Stimulated activated CD4-positive, alpha-beta T cell treated with anti-CD3 and anti-CD28 coated beads, Interleukin-1b, Interleukin-23, amount 100 ng/mL, for 48 hours (primary cell): ENCODE measurements around the gene TANK.
"Not testable (repeated sequence)": the region's sequence is repeated elsewhere in the genome, so short reads cannot be mapped to it uniquely, and the experiment has no call there.

ENCODE experiments used
- DNase-seq: peaks from one replicate; pipeline ENCODE4 v3.0.0-alpha.2; 2020

TANK gene

DNA sequence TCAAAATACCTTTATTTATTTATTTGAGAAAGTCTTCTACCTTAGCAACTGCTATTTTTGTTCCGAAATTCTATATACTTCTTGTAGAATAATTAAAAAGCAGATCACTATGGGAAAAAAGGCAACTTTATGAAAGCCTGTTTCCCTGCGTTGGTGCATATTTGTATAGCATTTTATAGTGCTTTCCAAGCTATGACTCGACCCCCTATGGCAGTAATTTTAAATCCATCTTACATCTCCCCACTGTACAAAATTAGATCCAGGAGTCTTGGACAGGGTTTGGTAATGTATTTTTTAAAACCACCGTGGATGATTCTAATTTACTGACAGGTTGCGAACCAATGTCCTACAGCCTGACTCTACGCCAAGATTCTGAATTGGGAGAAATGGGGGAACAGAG lies 10.1 kb downstream of the TANK start:
- DNase-seq, result no peak

DNA sequence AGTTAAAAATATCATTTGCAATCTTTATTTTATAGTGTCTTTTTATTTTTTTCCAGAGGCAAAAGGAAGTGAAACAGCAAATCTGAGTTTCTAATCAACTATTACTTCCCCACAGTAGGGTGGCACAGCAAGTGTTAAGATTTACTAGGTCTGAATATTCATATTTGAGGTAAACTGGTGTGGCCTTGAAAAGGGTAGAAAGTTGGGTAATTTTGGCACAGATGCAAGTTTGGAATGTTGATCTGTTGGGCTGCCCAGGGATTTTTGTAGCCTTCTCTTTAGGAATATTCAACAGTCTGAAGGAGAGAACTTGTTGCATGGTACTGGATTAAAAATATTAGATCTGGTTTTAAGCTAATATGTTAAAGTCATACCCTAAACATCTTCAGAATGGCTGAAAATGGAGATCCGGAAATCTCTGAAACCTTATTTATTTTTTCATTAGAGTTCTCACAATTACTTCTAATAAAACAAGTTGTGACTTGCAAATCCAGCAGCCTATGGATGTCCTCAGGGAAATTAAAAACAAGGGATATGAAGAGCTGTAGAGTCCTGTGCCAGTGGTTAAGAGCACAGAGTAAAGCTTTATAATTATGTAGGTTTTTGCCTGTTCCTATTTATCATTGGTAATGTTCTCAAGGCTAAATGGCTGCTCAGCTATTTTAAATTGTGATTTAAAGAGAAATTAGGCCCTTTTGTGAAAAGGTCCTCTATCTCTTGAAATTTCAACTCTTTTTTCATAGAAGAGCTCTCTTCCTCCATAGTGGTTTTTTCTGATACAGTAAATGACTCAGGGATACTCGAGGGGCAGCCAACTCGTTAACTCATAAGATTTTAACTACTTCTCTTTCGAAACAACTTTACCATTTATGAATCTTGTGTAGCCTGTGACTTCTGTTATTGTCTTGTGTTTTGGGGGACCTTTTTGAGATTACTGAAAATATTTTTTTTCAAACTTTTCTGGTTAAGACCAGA lies 11.0 kb downstream of the TANK start:
- DNase-seq, result no peak

DNA sequence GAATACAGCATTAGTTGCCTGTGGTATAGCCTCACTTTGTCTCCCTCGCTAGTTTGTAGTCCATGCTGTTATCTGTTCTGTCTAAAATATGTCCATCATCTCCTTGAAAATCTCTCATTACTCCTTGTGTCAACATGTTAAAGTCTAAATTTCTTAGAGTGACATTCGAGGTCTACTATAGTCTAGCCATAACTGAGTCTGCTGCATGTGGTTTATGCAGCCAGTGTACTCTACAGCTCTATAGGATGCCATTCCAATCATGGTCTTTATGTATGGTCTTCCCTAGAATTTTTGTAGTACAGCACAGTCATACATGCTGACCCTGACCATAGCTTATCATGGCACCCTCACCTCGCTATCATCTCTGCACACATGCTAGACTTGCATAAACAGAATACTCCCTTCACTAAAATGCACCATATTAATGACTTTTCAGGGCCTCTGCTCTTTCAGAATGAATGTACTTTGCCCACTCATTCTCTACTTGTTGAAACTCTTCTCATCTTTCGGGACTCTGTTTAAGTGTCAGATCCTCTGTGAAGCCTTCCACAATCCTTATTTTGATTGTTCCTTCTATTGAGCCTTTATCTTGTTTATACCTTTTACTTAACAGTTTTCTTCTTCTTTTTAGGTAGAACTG lies 12.8 kb downstream of the TANK start:
- DNase-seq, result no peak

DNA sequence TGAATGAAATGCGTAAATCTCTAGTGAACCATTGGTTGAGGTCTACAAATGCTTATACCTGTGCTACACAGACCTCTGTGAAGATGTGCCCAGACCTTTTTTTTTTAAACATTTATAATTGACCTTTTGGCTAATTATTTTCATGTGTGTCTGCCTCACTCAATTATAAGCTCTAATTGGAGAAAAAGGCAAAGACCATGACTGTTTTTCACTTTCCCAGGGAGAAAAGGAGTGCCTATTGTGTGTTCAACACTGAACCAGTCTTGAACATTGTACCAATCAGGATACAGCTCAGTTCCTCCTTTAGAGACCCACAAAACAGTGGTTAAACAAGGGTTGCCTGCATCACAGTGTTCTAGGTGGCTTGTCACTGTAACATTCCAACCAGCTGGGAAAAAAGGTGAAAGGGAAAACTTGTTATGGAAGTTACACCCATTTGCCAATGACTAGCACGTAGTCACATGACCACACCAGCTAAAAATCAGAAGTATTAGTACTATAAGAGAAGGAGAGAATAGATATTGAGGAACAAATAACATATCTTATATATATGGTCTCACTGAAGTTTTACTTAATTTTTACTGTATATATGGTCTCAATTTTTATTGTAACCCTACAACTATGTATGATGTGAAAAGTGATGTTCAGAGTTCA lies 13.4 kb downstream of the TANK start:
- no peak for DNase-seq

DNA sequence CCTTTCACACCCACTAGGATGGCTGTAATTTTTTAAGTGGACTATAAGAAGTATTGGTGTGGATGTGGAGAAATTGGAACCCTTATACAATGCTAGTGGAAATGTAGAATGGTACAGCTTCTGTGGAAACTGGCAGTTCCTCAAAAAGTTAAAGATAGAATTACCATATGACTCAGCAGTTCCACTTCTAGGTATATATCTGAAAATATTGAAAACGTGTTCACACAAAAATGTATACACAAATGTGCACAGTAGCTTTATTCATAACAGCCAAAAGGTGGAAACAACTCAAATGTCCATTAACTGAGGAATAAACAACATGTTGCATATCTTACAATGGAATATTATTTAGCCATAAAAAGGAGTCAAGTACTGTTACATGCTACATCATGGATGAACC lies 17.7 kb downstream of the TANK start:
- DNase-seq, result no peak

DNA sequence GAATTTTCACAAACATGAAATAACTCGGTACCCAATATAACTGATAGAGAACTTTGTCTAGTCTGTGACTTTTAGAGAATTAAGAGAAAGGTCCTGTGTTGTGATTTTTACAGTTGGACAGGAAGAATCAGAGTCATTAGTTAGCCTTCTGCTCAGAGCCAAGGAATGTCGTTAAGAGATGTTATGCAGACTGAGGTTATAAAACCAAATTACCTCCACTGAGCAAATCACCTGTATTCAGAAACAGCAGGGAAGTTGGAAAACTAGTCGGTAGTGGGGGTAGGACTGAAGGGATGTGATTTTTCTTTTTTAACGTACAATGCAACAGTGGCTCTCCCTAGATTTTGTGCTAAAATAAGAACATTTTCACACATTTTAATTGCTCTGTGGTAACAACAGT lies 18.5 kb downstream of the TANK start:
- DNase-seq, result no peak

DNA sequence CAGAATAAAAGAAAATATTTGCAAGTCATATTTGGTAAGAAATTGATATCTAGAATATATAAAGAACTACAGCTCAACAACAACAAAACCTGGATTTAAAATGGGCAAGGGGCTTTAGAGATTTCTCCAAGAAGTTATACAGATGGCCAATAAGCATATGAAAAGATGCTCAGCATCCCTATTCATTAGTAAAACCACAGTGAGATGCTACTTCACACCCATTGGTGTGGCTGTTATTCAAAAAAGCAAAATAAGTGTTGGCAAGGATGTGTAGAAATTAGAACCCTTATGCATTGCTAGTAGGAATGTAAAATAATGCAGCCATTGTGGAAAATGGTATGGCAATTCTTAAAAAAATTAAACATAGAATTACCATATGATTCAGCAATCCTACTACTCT lies 29.8 kb downstream of the TANK start:
- no peak for DNase-seq

DNA sequence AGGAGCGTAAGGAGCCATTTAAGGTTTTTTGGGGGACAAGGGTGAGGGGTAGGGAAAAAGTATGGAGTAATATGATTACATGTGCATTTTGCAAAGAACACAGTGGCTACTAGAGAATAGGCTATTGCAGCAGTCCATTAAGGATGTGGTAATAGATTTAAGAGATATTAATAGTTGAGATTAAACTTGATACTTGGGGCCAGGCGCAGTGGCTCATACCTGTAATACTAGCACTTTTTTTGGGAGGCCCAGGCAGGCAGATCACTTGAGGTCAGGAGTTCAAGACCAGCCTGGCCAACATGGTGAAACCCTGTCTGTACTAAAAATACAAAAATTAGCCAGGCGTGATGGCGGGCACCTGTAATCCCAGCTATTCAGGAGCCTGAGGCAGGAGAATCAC lies 35.4 kb downstream of the TANK start:
- not testable (repeated sequence) for DNase-seq

DNA sequence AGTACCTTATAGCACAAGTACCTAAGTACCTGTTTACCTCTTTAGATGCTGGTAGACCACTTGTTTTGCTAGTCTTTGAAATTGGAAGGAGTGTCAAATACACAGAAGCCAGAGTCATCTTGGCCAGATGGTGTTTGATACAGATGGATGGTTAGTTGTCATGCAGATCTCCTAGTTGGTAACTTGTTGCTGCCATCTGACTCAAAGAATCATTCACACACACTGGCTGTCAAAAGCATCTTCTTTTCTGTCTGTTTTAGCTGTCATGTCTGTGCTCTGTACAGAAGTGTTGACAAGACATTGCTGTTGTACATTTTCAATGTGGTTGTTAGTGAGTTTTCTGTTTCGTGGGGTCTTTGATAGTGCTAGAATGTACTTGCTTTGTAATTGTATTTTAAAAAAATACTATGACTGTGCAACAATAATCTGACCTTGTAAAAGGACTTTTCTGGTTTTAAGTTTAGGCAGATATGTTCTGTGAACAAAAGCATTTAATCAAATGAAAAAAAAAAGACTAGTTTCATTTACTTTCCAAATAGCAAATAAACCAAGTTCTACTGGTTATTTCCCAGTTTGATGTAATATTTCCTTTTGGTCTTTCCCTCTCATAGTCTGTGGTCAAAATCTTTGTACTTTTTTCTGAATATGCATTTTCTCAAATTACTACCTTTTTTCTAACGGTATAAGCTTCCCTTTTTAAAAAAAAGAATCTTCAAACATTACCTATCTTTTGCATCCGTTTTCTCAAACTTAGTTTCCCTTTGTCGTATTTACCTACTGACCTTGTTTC lies 39.9 kb downstream of the TANK start:
- no peak for DNase-seq

DNA sequence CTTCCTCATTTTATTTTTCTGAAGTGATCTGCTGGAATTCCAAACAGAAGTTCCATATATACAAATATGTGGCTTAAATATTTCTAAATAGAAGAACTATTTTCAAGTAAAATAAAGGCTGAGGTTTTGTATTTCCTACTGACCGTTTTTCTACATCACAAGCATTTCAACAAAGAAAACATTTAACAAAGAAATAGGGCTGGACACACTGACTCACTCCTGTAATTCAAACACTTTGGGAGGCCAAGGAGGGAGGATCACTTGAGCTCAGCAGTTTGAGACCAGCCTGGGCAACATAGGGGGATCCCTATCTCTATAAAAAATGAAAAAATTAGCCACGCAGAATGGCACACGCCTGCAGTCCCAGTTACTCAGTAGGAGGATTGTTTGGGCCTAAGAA lies 44.6 kb downstream of the TANK start:
- no peak for DNase-seq

DNA sequence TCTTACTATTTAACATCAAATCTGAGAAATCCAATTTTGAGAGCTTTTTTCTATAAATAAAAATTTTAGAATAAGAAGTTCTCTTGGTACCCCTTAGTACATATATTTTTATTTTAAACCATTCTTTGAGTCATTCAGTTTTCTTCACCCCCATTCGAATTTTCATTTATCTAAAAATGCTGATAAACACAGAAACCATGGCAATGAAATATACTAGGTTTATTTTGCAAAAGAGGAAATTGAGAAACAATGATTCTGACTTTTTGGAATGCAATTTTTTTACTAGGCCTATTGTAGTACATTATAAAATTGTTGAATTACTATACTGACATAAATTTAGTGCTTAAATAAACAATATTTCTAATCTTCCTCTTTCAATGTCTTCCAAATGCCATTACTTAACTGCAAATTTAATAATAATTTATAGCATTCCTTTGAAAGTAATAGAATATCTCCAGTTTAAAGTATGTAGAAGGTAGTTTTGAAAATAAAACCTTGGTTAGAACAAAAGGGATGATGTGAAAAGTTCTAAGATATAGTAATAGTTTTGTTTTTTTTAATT lies 46.3 kb downstream of the TANK start:
- DNase-seq, result no peak

DNA sequence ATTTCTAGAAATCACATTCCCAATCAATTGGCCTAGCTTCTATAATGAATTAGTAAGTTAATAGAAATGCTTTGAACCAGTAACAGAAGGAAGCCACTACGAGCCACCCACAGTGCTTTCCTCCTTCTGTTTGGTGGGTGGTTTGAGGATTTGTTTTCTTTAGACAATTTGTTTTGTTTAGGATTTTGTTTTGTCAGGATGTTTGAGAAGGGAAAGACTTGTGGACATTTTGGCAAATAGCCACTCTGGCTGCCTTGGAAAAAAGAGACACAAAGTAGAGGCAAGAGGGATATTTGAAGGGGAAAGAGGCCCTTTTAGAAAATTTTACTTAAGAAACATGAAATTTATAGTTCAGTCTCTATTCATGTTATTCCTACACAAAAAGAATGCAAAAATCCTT lies 47.7 kb downstream of the TANK start:
- DNase-seq, result no peak

DNA sequence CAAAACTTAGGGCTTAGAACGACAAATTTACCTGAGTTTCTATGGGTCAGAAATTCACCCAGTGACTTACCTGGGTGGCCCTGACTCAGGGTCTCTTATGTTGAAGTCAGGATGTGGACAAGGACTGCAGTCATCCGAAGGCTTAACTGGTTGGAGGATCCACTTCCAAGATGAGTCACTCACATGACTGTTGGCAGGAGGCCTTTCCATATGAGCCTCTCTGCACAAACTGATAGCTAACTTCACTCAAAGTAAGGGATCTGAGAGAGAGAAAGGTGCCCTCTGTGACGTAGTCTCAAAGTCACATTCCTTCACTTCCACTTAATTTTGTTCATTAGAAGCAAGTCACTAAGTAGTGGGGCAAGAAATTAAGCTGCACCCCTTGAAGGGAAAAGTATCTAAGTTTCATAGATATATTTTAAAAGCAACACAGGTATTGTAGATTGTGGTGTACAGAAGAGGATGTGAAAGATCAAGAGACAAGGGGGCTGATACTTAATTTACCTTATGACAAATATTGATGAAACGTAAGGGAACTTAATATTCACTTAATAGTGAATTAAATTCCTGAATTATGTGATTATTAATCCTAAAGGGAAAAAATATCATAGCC lies 48.4 kb downstream of the TANK start:
- DNase-seq, result no peak

DNA sequence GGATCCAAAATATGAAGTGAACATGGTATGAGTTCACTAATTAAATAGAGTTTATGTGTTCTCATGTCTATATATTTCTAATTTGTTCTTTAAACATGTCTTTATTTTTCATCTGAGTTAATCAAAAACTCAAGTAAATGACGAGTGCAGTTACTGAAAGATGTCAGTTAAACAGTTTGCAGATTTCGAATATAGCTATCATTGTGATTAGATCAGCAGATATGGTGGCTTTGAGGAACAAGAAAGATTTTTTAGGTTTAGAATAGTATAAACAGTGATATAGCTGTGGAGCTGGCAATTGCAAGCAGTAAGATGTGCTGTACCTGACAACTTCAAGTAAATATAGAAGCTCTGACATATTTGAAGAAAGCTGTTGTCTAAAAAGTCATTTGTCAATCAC lies 49.7 kb downstream of the TANK start:
- DNase-seq, result no peak

DNA sequence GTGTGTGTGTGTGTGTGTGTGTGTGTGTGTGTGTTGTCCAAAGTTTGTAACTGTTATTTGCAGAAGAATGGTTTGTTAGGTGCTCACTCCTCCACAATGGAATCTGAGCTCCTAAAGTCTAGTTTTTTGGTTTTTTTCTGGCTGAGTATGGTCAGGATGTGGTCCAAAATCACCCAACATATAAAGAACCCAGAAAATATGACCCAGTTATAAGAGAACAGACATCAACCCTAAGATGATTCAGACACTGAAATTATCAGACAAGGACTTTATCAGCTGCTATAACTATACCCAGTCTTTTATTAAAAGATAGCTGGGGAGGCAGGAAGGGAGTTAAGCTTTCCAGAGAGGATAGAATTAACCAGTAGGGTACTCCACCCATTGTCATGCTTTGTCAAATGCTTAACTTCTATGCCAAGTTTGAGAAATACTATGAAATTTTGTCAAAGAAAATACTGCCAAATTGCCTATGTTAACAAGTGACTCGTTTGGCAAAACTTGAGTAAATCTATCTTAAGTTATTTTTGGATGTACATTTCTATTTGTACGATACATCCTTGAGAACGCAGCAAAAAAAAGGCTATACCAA lies 57.5 kb downstream of the TANK start:
- DNase-seq, result no peak

DNA sequence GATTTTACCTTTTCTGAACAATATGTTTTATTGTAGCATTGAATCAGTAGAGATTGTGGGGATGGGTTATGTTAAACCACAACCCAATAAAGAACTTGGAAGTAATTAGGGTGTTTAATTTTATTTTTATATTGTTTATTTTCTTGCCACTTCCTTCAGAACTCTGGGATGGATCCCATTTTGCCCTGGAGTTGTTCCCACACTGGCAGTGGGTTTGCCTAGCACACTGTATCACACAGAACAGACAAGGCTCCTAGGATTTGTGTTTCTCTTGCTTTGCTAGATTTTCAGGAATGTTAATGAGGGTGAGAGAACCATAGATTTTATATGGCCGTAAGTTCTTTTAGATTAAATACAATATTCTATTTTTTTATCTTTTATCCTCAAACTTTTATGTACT lies 59.0 kb downstream of the TANK start:
- no peak for DNase-seq

DNA sequence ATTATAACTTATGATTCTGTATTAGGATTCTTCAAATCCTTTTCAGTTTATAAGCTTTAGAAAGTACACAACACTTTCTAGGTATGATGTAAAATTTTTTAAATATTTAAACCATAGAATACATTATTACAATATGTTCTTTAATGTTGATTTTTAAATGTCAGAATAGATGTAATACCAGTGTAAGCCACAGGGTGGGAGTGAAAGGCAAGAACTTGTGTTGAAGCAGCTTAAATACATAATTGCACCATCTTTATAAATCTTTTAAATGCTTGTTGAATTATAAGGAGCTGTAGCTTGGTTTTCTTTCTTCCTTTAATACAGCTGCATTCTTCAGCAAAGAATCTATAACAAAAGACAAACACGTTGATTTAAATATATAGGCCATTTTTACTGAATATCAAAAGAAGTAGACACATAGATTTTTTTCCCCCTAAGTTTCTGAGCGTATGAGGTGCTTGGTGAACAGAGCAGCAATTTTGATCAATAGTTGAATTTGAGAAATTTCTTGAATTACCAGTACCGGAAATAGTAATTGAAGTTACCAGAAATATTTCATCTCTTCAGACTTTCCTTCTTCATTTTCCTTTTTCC lies 63.0 kb downstream of the TANK start:
- no peak for DNase-seq

DNA sequence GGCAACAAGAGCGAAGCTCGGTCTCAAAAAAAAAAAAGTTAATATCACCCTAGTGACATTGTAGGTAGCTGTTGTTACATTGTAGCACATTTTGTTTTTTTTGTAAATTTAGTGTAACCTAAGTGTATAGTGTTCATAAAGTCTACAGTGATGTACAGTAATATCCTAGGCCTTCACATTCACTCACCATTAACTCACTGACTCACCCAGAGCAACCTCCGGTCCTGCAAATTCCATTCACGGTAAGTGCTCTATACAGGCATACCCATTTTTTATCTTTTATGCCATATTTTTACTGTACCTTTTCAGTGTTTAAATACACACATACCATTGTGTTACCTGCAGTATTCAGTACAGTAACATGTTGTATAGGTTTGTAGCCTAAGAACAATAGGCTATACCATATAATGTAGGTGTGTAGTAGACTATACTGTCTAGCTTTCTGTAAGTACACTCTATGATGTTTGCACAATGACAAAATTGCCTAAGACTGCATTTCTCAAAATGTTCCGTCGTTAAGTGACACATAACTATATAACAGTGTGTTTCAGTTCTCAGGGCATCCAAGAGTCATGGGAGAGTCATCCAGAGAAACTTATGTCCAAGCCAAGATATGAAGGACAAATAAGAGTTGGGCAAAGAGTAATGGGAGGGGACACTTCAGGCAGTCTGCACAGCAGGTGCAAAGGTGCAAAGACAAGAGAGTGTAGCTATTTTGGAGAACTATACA lies 68.4 kb downstream of the TANK start:
- no peak for DNase-seq

DNA sequence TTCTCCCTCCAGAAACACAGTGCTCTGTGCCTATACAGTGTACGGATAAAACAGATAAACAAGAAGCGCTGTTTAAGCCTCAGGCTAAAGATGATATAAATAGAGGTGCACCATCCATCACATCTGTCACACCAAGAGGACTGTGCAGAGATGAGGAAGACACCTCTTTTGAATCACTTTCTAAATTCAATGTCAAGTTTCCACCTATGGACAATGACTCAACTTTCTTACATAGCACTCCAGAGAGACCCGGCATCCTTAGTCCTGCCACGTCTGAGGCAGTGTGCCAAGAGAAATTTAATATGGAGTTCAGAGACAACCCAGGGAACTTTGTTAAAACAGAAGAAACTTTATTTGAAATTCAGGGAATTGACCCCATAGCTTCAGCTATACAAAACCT lies 70.7 kb downstream of the TANK start:
- DNase-seq, result no peak

DNA sequence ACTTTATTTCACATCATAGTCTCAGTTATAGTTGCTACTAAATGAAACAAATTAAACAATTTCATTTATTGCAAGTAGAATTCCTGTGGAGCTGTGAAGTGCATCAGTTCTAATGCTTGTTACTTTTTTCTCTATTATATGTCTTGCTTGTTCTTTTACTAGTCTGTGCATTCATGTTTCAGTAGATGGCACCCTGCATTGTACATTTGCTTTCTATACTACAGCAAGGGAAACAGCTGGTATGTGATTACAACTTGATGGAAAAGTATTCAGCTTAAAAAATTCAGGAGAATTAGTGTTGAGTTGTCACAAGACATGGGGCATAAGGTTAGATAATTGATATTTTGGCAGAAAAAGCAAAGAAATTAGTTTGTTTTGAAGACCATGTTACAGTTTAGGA lies 72.3 kb downstream of the TANK start:
- DNase-seq, result no peak
